WTC11 (cell line): ENCODE data around the gene TMEM141.
"Not testable (repeated sequence)": the region's sequence is repeated elsewhere in the genome, so short reads cannot be mapped to it uniquely, and the experiment has no call there.

Source experiments
- ETV6 ChIP-seq: sonication (generic); formaldehyde crosslinking; IDR thresholded peaks from 2 replicates; pipeline ENCODE4 v1.8.1; 2022; ENCODE audit warnings: mild to moderate bottlenecking, missing genetic modification reagents
- KAT7 ChIP-seq: sonication (generic); formaldehyde crosslinking; IDR thresholded peaks from 2 replicates; pipeline ENCODE4 v1.8.1; 2023; ENCODE audit warnings: missing genetic modification reagents, mild to moderate bottlenecking, borderline replicate concordance

GRCh38 chr9:136796775-136797347 is 5.7 kb downstream of the TMEM141 start:
- TF ChIP-seq ETV6; KAT7 (CRISPR knock-in tag): not testable (repeated sequence)
